K562 (cell line): Measurements from ENCODE around the gene OXA1L. TPM values are rescaled to one million over a fixed set of nuclear protein-coding genes. Genes with fewer than 3 reads are reported as not detected.

Experiments
- ATAC-seq: fragments of 200-7000 bp; cut with Tn5 transposase; 3 replicates; pipeline ENCODE4 v1.9.1; 2020; ENCODE audit warnings: moderate library complexity
- BruUV-seq: library from RNA; stranded (reverse); fragments of 400-500 nt; replicated peaks from 2 replicates; lab custom pipeline; 2021; lab: Mats Ljungman, UMichigan
- CTCF ChIA-PET: fragments of 300-600 bp; formaldehyde crosslinking; extraction: SDS; loops from one replicate; lab custom pipeline; 2021; ENCODE audit warnings: low intra/inter-chr PET ratio; lab: Yijun Ruan, JAX
- POLR2A ChIA-PET: fragments of 300-600, 350-650 bp; sonication (Branson Sonifier 250); formaldehyde crosslinking; extraction: SDS; loops from one replicate; lab custom pipeline; 2021; ENCODE audit warnings: antibody characterized with exemption, inconsistent platforms; lab: Yijun Ruan, JAX
- DNase-seq, 4 experiments: peaks; one replicate each; pipeline versions ENCODE4 v3.0.0 to v3.0.0-alpha.2; 2011 to 2018; ENCODE audit warnings: low spot score in 3 of 4, mixed read lengths in 3 of 4; ENCODE audit errors: extremely low read depth in 1 of 4
- FAIRE-seq: peaks from 2 replicates; lab custom pipeline; 2011; peaks lifted over from hg19 to GRCh38; lab: Jason Lieb, UNC
- H2AFZ ChIP-seq: 2 replicates; pipeline ENCODE4 v1.6.0; 2011; ENCODE audit warnings: low read depth, low read length, control low read depth, inconsistent platforms
- H3K27ac ChIP-seq: fragments of 200-600 bp; 3 replicates; pipeline ENCODE4 v1.8.0; 2011; ENCODE audit warnings: low read depth, mild to moderate bottlenecking, control low read depth, inconsistent platforms, low read length, moderate library complexity, mixed read lengths; ENCODE audit errors: extremely low read depth
- H3K27me3 ChIP-seq, 2 experiments: fragments of 300-600 bp in 1 of 2; 2 replicates in 1 of 2; 3 replicates in 1 of 2; pipeline versions ENCODE4 v1.6.0 to v1.8.0; 2011; ENCODE audit warnings: inconsistent platforms in 2 of 2, low read length in 2 of 2, mild to moderate bottlenecking in 1 of 2, mixed read lengths in 1 of 2, moderate library complexity in 1 of 2; ENCODE audit not compliant: control insufficient read depth in 2 of 2, insufficient read depth in 2 of 2
- H3K36me3 ChIP-seq: fragments of 300-600 bp; 3 replicates; pipeline ENCODE4 v1.8.0; 2011; ENCODE audit warnings: mild to moderate bottlenecking, low read length, inconsistent platforms; ENCODE audit not compliant: control insufficient read depth, insufficient read depth
- H3K4me1 ChIP-seq, 2 experiments: fragments of 200-600 bp in 1 of 2; replicated peaks in 1 of 2; 2 replicates in 1 of 2; 3 replicates in 1 of 2; pipeline versions ENCODE4 v1.5.1 to v1.8.0; 2011; ENCODE audit warnings: inconsistent platforms in 2 of 2, low read length in 2 of 2, mild to moderate bottlenecking in 1 of 2, mixed read lengths in 1 of 2, moderate library complexity in 1 of 2; ENCODE audit not compliant: control insufficient read depth in 2 of 2, insufficient read depth in 2 of 2
- H3K4me2 ChIP-seq: 2 replicates; pipeline ENCODE4 v1.6.1; 2011; ENCODE audit warnings: low read length, control low read depth, inconsistent platforms, mixed read lengths; ENCODE audit not compliant: insufficient read depth
- H3K4me3 ChIP-seq: fragments of 200-600 bp; sonication (generic), shearing (Covaris generic); 2 replicates; pipeline ENCODE4 v1.5.1; 2016; ENCODE audit warnings: control low read depth, inconsistent platforms
- H3K79me2 ChIP-seq: fragments of 200-600 bp; 3 replicates; pipeline ENCODE4 v1.8.0; 2011; ENCODE audit warnings: low read length, inconsistent platforms; ENCODE audit not compliant: control insufficient read depth, insufficient read depth
- H3K9ac ChIP-seq, 2 experiments: 2 replicates each; pipeline versions ENCODE4 v1.6.0 to v1.6.1; 2011; ENCODE audit warnings: low read depth in 2 of 2, low read length in 2 of 2, control low read depth in 1 of 2, inconsistent platforms in 1 of 2, mild to moderate bottlenecking in 1 of 2, mixed read lengths in 1 of 2; ENCODE audit not compliant: insufficient read depth in 1 of 2
- H3K9me1 ChIP-seq: one replicate; pipeline ENCODE4 v1.6.0; 2011; ENCODE audit warnings: inconsistent platforms, mild to moderate bottlenecking, low read length, moderate library complexity; ENCODE audit not compliant: control insufficient read depth, insufficient read depth
- H3K9me3 ChIP-seq: replicated peaks from 2 replicates; pipeline ENCODE4 v1.5.1; 2011; ENCODE audit warnings: low read depth, low read length, inconsistent platforms; ENCODE audit not compliant: control insufficient read depth, insufficient read depth
- H4K20me1 ChIP-seq: replicated peaks from 2 replicates; pipeline ENCODE4 v1.6.1; 2011; ENCODE audit warnings: low read length, inconsistent platforms, mixed read lengths; ENCODE audit not compliant: control insufficient read depth, insufficient read depth
- DDX20 ChIP-seq: fragments of 450-650 bp; IDR thresholded peaks from 2 replicates; pipeline ENCODE4 v1.6.1; 2016; ENCODE audit warnings: missing genetic modification characterization, low read depth, mild to moderate bottlenecking, missing compliant biosample characterization, moderate library complexity
- DNMT1 ChIP-seq: fragments of 450-650 bp; IDR thresholded peaks from 2 replicates; pipeline ENCODE4 v1.6.1; 2016; ENCODE audit warnings: antibody characterized with exemption, mild to moderate bottlenecking
- FOXA1 ChIP-seq: fragments of 450-650 bp; IDR thresholded peaks from 2 replicates; pipeline ENCODE4 v1.6.1; 2016; ENCODE audit warnings: mild to moderate bottlenecking, borderline replicate concordance
- TOE1 ChIP-seq, 2 experiments: fragments of 450-650 bp in 1 of 2; sonication (generic) in 1 of 2; formaldehyde crosslinking in 1 of 2; IDR thresholded peaks; 2 replicates each; pipeline versions ENCODE4 v1.7.1 to v1.8.0; 2016 to 2022; ENCODE audit warnings: borderline replicate concordance in 2 of 2, mild to moderate bottlenecking in 2 of 2, antibody characterized with exemption in 1 of 2, inconsistent platforms in 1 of 2, low read depth in 1 of 2, missing genetic modification reagents in 1 of 2, moderate library complexity in 1 of 2
- ZNF239 ChIP-seq: fragments of 250-450 bp; sonication (Bioruptor Pico); IDR thresholded peaks from 2 replicates; pipeline ENCODE4 v1.4.0; 2020; ENCODE audit warnings: mild to moderate bottlenecking
- ZNF408 ChIP-seq: fragments of 250-450 bp; sonication (Bioruptor Pico); IDR thresholded peaks from 2 replicates; pipeline ENCODE4 v1.4.0; 2020; ENCODE audit warnings: low read depth, mild to moderate bottlenecking, moderate library complexity
- ZNF707 ChIP-seq: fragments of 250-450 bp; sonication (Bioruptor Pico); conservative IDR thresholded peaks from 2 replicates; pipeline ENCODE4 v1.8.0; 2022; ENCODE audit warnings: inconsistent platforms, mild to moderate bottlenecking, moderate library complexity
- WGBS: fragments of 100-300 bp; shearing (Covaris generic); methylation state at CpG from one replicate; pipeline ENCODE4 v1.1.6; 2016; ENCODE audit warnings: low coverage, mixed read lengths; ENCODE audit not compliant: insufficient coverage; ENCODE audit errors: missing lambda C conversion rate; 5-methylcytosine and 5-hydroxymethylcytosine counted together
- in situ Hi-C: fragments of 300-500 bp; cut with MboI; formaldehyde crosslinking; loops from 4 replicates; pipeline ENCODE4 v1.15.0; 2018; ENCODE audit warnings: inconsistent platforms, mixed read lengths
- intact Hi-C: fragments of 100-400 bp; cut with micrococcal nuclease; formaldehyde crosslinking; loops from 2 replicates; pipeline ENCODE4 v1.14.2; 2022
- polyA plus RNA-seq, 8 experiments: library from polyadenylated mRNA; depleted of rRNA in 4 of 8; stranded (reverse) in 5 of 8; unstranded in 3 of 8; fragments of >200 nt; fragmentation: Nextera tagmentation in 2 of 8; fragmentation: Illumina TruSeq in 1 of 8; extraction: Ambion mirVana in 2 of 8; extraction: Trizol in 1 of 8; gene quantifications; 2 replicates each; pipeline versions ENCODE4 v1.2.1 to v1.2.3, GENCODE V29; 2011 to 2014; ENCODE audit warnings: inconsistent platforms in 1 of 8, missing spikeins in 1 of 8
- total RNA-seq, 7 experiments: library from RNA; depleted of rRNA in 6 of 7; stranded (reverse); fragments of >200 nt in 6 of 7; fragmentation: Illumina TruSeq in 2 of 7; extraction: Trizol in 2 of 7; gene quantifications; 2 replicates each; pipeline versions ENCODE4 v1.2.1 to v1.2.3, GENCODE V29; 2011 to 2021; ENCODE audit warnings: low replicate concordance in 1 of 7
- TF ChIP-seq, protein P1 (sequence below): sonication (generic); formaldehyde crosslinking; IDR thresholded peaks from 2 replicates; pipeline ENCODE4 v1.8.1; 2023; ENCODE audit warnings: mild to moderate bottlenecking, missing genetic modification reagents

Gene OXA1L
- total and polyA plus RNA-seq, 9 of the 15 experiments (the other 6 are each of a cell fraction or from before 2014, with no cell fraction given): 100 to 204 (median 145) TPM

DNA sequence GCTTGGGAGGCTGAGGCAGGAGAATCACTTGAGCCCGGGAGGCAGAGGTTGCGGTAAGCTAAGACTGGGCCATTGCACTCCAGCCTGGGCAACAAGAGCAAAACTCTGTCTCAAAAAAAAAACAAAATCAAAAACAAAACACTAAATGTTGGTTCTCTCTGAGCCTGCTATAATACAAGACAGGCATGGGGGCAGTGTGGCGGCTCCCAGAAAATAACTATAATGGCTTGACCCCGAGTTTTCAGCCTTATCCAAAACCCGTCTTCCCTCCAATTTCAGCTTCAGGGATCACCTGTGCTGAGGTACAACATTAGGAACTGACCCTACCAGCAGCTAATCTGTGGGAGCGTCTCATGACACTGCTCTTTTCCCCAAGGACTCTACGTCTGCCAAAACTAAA, 47.9 kb downstream of the OXA1L start:
- 24% methylated on average over 7 of the region's 7 CpGs for whole genome bisulfite sequencing
- TF ChIP-seq DNMT1: no peak
- no peak for TF ChIP-seq ZNF707 (CRISPR knock-in tag)
- TF ChIP-seq ZNF239 (CRISPR knock-in tag): no peak
- TF ChIP-seq FOXA1: no peak
- TF ChIP-seq, protein P1, sequence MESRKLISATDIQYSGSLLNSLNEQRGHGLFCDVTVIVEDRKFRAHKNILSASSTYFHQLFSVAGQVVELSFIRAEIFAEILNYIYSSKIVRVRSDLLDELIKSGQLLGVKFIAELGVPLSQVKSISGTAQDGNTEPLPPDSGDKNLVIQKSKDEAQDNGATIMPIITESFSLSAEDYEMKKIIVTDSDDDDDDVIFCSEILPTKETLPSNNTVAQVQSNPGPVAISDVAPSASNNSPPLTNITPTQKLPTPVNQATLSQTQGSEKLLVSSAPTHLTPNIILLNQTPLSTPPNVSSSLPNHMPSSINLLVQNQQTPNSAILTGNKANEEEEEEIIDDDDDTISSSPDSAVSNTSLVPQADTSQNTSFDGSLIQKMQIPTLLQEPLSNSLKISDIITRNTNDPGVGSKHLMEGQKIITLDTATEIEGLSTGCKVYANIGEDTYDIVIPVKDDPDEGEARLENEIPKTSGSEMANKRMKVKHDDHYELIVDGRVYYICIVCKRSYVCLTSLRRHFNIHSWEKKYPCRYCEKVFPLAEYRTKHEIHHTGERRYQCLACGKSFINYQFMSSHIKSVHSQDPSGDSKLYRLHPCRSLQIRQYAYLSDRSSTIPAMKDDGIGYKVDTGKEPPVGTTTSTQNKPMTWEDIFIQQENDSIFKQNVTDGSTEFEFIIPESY (CRISPR knock-in tag): no peak
- TF ChIP-seq TOE1 (IDR thresholded peaks at IDR 0.05; ENCODE audit: borderline replicate concordance): no peak
- no peak for TF ChIP-seq TOE1 (CRISPR knock-in tag; IDR thresholded peaks at IDR 0.05; ENCODE audit: borderline replicate concordance, low read depth)
- no peak for TF ChIP-seq DDX20 (tag)
- TF ChIP-seq ZNF408 (CRISPR knock-in tag): no peak
- Histone ChIP-seq H3K4me1 (peaks cover under 1 to 1% of the 10 kb centered on the region in 2 experiments; a peak in 3 of 5 replicates), H3K79me2 (no peaks in the 10 kb centered on the region), H3K27ac (no peak overlapping the region), H3K27me3 (peaks cover 7 to 32% of the 10 kb centered on the region in 2 experiments; a peak in 4 of 5 replicates), H3K36me3 (no peaks in the 10 kb centered on the region), H3K4me2 (no peak overlapping the region; the same call in 1 of the 2 replicates), H3K9me3 (no peaks in the 10 kb centered on the region), H4K20me1 (no peaks in the 10 kb centered on the region), H2AFZ (no peak overlapping the region), H3K4me3 (no peak overlapping the region), H3K9ac (no peak overlapping the region), H3K9me1 (no peaks in the 10 kb centered on the region)
- no TSS peak for BruUV-seq
- no peak for DNase-seq
- intact Hi-C loops: no loop called here
- ChIA-PET POLR2A (no interaction called here), CTCF (no interaction called here)
- in situ Hi-C loops: no loop called here
- ATAC-seq: no peak
- FAIRE-seq: no peak
